Mucosa of gallbladder (tissue), 1 donor: ENCODE results near the gene SKIC2. TPM values are rescaled to one million over a fixed set of nuclear protein-coding genes. Genes with fewer than 3 reads are reported as not detected.

Source experiments
- DNase-seq: peaks from one replicate; pipeline ENCODE4 v3.0.0-alpha.2; 2020; ENCODE audit warnings: low spot score
- total RNA-seq: library from RNA; stranded (reverse); gene quantifications from one replicate; pipeline ENCODE4 v1.2.1, GENCODE V29; 2021
- donor health status: DM: no; HTN: no; CAD: no.

Gene SKIC2
- total RNA-seq, 1 donor from 2014 or later = 81.3 TPM

DNA sequence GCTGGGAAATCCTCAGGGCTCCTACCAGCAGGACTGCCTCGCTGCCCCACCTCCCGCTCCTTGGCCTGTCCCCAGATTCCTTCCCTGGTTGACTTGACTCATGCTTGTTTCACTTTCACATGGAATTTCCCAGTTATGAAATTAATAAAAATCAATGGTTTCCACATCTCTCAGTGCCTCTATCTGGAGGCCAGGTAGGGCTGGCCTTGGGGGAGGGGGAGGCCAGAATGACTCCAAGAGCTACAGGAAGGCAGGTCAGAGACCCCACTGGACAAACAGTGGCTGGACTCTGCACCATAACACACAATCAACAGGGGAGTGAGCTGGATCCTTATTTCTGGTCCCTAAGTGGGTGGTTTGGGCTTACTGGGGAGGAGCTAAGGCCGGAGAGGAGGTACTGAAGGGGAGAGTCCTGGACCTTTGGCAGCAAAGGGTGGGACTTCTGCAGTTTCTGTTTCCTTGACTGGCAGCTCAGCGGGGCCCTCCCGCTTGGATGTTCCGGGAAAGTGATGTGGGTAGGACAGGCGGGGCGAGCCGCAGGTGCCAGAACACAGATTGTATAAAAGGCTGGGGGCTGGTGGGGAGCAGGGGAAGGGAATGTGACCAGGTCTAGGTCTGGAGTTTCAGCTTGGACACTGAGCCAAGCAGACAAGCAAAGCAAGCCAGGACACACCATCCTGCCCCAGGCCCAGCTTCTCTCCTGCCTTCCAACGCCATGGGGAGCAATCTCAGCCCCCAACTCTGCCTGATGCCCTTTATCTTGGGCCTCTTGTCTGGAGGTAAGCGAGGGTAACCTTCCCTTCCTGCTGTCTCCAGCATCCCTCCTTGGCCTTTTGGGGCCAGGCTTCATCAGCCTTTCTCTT, 13.2 kb upstream of the SKIC2 start, which contains the start of gene CFB:
TSS of gene CFB (plus strand) at position 589 of the 863 bp plus-strand sequence. CDS start at position 716, 127 bp downstream.
- peak; percentile 91 for DNase-seq

DNA sequence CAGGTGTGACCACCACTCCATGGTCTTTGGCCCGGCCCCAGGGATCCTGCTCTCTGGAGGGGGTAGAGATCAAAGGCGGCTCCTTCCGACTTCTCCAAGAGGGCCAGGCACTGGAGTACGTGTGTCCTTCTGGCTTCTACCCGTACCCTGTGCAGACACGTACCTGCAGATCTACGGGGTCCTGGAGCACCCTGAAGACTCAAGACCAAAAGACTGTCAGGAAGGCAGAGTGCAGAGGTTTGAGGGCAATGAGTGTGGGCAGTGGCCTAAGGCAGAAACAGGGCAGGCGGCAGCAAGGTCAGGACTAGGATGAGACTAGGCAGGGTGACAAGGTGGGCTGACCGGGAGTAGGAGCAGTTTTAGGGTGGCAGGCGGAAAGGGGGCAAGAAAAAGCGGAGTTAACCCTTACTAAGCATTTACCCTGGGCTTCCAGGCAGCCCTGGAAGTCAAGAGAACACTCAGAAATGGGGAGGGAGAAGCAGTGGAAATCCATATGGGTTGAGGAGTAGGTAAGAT, 12.5 kb upstream of the SKIC2 start:
- DNase-seq = no peak

DNA sequence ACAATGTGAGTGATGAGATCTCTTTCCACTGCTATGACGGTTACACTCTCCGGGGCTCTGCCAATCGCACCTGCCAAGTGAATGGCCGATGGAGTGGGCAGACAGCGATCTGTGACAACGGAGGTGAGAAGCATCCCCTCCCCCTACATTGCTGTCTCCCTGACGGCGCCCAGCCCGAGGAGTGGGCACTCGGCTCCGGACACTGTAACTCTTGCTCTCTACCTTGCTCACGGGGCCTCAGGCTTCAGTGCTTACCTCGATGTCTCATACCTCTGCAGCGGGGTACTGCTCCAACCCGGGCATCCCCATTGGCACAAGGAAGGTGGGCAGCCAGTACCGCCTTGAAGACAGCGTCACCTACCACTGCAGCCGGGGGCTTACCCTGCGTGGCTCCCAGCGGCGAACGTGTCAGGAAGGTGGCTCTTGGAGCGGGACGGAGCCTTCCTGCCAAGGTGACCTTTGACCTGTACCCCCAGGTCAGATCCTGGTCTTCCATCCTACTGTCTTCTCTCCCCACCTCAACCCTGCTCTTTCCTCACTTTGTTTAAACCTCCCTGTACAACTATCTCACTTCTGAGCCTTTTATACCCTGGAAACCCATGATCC, 11.8 kb upstream of the SKIC2 start:
- no peak for DNase-seq

DNA sequence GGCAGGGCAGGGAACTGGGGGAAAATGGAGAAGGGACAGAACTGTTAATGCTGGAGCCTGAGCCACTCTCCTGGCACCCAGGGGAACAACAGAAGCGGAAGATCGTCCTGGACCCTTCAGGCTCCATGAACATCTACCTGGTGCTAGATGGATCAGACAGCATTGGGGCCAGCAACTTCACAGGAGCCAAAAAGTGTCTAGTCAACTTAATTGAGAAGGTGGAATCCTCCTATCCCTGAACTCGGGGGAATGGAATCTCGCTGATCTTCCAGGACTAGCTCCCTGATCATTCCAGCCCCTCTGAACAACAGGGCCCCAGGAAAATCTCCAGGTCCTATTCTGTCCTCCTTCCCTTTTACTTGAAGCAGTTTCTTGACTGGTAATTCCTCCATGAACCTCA, 11.1 kb upstream of the SKIC2 start:
- no peak for DNase-seq

DNA sequence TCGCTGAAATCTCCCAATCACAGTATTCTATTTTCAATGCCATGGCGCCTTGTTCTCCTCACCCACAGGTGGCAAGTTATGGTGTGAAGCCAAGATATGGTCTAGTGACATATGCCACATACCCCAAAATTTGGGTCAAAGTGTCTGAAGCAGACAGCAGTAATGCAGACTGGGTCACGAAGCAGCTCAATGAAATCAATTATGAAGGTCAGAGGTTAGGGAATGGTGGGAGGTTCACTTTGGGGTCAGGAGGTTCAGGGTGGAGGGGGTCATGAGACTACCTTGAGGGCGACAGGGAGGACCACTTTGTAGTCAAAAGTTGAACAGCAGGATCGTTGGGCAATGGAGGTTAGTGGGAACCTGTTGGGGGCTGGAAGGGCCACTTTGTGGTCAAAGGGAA, 10.7 kb upstream of the SKIC2 start:
- DNase-seq = no peak

DNA sequence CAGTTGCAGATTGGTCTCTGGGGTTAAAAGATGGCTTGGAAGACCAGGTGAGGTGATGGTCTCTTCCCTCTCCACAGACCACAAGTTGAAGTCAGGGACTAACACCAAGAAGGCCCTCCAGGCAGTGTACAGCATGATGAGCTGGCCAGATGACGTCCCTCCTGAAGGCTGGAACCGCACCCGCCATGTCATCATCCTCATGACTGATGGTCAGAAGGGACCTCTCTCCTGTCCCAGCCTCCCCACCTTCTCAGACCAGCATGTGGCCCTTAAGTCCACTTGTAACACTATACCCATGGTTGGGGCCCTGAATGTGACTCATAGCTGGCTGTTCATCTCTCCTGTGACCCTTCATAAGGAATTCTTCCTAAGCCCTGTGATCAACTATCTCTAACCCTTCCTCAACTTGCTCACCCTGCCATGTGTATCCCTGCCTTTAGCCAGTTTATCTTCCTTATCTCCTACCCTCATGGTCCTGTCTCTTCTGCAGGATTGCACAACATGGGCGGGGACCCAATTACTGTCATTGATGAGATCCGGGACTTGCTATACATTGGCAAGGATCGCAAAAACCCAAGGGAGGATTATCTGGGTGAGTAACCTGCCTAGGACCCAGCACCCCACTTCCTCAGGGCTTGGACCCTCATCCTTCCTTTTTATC, 10.1 kb upstream of the SKIC2 start:
- no peak for DNase-seq

DNA sequence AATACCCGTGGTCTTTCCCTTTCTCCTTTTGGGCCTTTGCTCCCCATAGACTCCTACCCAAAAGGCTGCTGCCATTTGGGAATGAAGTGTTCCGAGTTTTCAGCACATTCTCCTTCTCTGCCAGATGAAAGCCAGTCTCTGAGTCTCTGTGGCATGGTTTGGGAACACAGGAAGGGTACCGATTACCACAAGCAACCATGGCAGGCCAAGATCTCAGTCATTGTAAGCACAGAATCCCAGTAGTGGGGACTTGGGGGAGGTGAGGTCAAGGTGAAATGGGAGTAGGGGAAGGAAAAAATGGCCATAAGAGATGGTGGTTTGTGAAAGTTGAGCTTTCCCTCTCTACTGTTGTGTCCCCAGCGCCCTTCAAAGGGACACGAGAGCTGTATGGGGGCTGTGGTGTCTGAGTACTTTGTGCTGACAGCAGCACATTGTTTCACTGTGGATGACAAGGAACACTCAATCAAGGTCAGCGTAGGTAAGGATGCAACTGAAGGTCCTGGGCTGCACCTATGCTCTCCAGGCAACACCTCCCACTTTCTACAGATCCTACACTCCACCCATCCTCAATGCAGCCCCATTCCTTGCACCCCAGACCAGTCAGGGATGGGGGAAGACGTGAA, 8.9 kb upstream of the SKIC2 start:
- no peak for DNase-seq

DNA sequence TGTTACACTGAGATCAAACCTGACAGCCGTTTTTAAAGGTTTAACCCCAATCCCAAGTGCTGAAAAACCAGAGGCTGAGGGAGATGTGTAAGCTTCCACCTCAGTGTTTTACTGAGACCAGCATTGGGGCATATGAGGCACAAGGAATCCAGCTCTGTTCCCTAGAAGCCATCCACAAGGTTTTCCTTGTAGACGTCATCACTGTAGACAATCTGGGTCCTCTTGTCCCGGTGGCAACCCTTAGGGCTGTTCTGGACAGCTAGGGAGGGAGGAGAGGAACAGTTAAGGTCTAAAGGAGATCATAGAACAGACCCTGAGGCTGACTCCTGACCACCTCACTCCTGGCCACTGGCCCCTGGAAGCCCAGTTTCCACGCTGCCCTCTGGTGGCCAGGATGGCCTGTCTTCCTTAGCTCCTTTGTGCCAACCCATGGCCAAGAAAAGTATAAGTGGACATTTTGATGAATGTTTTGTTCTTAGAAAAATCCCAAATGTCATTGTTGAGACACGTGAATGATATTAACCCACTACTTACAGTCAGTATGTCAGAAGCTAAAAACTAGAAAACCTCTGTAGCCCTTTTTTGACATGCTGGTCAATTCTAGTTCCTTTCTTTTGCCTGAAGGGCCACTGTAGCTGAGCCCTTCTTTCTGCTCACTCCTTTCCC, 6.7 kb upstream of the SKIC2 start:
- DNase-seq = peak; percentile 65

DNA sequence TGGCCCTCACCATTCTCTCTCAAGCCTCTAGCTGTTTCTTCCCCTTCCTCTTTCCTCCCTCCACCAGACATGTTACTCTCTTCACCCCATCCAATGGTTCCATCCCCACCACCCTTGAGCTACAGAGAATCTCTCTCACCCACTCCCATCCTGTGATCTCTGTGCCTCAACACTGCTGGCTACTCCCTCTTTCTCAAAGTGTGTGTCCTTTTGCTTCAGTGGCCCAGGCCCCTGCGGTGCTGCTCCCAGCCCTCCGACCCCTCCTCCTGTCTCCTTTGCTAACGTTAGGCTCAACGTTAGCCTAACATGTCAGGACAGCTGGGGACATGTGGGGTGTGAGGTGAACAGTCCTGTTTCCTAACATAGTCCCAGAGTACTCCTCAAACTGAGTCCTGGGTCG, 6.1 kb upstream of the SKIC2 start:
- DNase-seq = no peak

DNA sequence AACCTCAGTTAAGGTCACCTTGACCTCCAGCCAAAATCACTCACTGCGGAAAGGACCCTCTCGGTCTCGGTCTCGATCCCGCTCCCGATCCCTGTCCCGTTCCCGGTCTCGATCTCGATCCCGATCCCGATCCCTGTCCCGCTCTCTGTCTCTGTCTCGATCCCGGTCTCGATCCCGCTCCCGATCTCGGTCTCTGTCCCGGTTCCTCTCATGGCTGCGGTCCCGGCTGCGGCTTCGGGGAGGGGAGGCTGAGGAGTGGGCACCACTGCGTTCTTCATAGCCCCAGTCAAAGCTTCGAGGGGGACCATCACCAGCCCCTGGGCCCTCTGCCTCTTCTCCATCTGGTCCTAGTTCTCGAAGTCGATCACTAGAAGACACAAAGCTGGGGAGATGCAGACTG, 4.5 kb upstream of the SKIC2 start:
- no peak for DNase-seq

DNA sequence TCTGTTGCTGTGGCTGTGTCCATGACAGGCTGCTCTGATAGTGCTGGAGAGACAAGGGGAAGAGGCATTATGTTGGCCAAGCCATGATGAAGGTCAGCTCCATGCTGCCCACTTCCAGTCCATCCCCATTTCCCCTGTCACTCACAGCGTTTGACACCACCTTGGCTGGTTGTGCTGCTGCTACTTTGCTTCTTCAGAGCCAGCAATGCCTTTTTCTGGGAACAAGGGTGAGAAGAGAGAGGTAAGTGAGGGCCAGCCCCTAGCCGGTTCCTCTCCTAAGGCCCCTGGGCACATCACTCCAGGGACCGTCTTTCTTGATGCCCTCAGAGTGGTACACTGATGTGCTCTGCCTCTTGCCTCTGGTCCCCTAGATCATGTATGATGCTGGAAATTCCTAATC, 2.2 kb upstream of the SKIC2 start:
- DNase-seq = no peak

DNA sequence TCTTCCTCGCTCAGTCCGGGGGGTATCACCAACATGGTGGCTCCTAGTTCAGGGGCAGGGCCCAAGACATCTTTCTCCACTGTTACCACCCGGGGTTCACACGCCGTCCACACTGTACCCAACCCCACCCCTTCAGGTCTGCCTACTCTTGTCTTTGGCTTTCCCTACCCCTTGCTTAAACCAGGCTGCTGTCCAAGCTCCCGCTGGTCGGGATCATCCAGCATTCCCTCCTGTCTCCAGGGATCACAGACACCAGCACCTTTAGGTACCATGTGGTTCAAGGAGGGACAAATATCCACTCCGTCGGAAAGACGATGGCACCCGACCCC, 599 bp upstream of the SKIC2 start:
- DNase-seq = no peak

DNA sequence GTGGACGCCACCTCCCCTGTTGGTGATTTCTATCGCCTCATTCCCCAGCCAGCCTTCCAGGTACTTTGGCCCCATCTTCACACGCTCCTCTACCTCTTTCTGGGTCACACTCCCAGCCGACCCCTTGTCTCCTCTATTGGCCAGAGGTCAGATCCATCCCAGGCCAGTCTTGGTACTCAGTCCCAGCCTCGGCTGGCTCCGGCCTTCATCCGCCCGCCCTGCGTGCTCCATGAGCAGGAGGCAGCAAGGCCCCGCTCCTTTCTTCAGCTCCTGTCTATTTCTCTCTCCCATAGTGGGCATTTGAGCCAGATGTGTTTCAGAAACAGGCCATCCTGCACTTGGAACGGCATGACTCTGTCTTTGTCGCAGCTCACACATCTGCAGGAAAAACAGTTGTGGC, 2.6 kb downstream of the SKIC2 start:
- no peak for DNase-seq

DNA sequence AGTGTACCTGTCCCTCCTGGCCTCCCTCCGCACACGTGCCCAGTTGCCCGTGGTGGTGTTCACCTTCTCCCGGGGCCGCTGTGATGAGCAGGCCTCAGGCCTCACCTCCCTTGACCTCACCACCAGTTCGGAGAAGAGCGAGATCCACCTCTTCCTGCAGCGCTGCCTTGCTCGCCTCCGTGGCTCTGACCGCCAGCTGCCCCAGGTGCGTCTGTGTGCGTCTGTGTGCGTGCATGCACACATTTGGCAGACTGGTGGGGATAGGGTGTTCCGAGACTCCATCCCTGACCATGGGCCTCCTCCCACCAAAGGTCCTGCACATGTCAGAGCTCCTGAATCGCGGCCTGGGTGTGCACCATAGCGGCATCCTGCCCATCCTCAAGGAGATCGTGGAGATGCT, 4.9 kb downstream of the SKIC2 start:
- no peak for DNase-seq

DNA sequence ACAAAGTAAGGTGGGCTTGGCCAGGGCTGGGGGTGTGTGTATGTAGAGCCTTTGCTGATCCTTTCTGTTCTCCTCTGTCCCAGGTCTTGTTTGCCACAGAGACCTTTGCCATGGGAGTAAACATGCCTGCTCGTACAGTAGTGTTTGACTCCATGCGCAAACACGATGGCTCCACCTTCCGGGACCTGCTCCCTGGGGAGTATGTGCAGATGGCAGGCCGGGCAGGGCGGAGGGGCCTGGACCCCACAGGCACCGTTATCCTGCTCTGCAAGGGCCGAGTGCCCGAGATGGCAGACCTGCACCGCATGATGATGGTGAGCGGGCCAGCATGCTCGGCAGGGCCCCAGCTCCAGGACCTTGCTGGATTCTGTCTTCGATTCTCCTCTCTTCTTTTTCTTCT, 6.7 kb downstream of the SKIC2 start:
- DNase-seq = no peak

DNA sequence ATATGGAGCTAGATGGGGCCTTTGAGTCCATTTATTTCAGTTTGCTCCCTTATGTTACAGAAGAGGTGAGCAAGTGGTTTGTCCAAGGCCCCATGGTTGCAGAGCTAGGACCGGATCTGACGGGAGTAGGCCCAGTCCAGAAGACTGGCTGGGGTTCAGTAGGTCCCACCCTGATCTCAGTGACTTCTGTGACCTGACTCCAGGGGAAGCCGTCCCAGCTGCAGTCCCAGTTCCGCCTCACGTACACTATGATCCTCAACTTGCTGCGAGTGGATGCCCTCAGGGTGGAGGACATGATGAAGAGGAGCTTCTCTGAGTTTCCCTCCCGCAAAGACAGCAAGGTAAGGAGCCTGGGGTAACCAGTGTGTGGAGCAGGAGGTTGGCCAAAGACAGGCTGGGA, 7.5 kb downstream of the SKIC2 start:
- no peak for DNase-seq

DNA sequence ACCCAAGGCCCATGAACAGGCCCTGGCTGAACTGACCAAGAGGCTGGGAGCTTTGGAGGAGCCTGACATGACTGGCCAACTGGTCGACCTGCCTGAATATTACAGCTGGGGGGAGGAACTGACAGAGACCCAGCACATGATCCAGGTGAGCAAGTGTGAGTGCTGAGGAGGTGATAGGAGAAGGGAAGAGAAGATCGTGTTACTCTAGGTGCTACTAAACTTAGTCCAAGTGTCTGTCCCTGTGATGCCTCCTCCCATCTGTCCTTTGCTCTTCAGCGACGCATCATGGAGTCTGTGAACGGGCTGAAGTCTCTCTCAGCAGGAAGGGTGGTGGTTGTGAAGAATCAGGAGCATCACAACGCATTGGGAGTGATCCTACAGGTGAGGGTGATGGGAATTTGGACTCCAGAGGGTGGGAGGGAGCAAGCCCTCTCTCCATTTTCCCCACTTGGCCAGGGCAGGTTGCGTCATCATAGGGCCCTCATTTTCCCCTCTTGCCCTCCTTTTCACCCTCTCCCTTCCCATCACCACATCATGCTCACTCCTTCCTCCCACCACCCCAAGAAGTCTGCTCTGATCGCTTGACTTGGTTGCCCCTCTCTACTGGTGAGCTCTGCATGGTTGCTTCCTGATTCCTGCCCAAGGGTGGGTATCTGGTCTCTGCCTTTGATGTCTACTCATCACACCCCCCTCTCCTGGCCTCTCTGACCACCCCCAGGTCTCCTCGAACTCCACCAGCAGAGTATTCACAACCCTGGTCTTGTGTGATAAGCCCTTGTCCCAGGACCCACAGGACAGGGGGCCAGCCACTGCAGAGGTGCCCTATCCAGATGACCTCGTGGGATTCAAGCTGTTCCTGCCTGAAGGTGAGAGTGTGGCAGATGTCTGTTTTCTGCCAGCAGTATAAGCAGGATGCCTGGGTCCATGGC, 8.3 kb downstream of the SKIC2 start:
- DNase-seq = no peak

DNA sequence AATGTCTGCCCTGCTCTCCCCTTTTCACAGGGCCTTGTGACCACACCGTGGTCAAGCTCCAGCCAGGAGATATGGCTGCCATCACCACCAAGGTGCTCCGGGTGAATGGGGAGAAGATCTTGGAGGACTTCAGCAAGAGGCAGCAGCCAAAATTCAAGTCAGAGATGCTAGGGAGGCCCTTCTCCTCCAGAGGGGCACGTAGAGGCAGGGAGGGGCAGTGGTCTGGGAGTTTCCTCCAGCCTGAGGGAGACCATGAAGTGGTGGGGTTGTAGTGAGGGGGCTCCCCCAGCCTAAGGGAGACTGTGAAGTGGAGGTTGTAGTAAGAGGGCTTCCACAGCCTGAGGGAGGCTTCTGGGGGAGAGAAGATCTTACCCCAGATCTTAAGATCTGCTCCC, 8.9 kb downstream of the SKIC2 start:
- no peak for DNase-seq

DNA sequence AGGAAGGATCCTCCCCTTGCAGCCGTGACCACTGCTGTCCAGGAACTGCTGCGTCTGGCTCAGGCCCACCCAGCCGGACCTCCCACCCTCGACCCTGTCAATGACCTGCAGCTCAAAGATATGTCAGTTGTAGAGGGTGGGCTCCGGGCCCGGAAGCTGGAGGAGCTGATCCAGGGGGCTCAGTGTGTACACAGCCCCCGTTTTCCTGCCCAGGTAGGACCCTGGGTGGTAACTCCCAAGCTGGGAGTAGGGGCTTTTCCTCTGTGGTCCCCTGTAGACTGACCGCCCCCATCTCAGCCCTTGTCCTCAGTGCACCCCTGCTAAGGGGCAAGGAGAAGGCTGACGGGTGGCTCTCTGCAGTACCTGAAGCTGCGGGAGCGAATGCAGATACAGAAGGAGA, 9.4 kb downstream of the SKIC2 start:
- no peak for DNase-seq

DNA sequence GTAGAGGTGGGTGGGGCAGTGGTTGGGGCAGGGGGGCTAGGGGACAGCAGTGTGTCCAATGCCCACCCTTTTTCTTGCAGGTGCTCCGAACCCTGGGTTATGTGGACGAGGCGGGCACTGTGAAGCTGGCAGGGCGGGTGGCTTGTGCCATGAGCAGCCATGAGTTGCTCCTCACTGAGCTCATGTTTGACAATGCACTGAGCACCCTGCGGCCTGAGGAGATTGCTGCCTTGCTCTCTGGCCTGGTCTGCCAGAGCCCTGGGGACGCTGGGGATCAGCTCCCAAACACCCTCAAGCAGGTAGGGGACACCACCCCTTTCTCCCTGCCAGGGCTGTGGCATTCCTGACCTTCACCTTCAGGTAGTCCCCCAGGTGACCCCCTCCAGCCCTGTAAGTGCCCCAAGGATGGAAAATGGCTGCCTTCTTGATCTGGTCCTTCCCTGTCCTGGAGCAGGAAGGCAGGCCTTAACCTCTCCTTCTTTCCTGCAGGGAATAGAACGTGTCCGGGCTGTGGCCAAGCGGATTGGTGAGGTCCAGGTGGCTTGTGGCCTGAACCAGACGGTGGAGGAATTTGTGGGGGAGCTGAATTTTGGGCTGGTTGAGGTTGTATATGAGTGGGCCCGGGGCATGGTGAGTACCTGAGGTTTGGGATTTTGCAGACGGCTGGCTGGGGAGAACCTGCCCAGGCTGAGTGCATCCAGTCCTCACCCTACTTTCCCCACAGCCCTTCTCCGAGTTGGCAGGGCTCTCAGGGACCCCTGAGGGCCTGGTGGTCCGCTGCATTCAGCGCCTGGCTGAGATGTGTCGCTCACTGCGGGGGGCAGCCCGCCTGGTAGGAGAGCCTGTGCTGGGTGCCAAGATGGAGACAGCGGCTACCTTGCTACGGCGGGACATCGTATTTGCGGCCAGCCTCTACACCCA, 10.1 kb downstream of the SKIC2 start:
- no peak for DNase-seq
